K562 (cell line): ENCODE results near the gene TRABD. TPM values are rescaled to one million over a fixed set of nuclear protein-coding genes. Genes with fewer than 3 reads are reported as not detected.

Experiments
- BRD9 ChIP-seq: fragments of 450-650 bp; IDR thresholded peaks from 2 replicates; pipeline ENCODE4 v1.6.1; 2018; ENCODE audit warnings: low read depth; ENCODE audit not compliant: partially characterized antibody
- CREB1 ChIP-seq, 2 experiments: sonication (generic) in 1 of 2; formaldehyde crosslinking in 1 of 2; IDR thresholded peaks; 2 replicates each; pipeline versions ENCODE4 v1.6.1 to v1.8.0; 2012 to 2022; ENCODE audit warnings: inconsistent platforms in 1 of 2, mild to moderate bottlenecking in 1 of 2, missing genetic modification reagents in 1 of 2, moderate library complexity in 1 of 2
- CXXC5 ChIP-seq: fragments of 250-450 bp; sonication (Bioruptor Pico); IDR thresholded peaks from 2 replicates; pipeline ENCODE4 v1.8.0; 2022; ENCODE audit warnings: inconsistent platforms, mild to moderate bottlenecking, moderate library complexity
- ERF ChIP-seq: fragments of 450-650 bp; formaldehyde crosslinking; IDR thresholded peaks from 2 replicates; pipeline ENCODE4 v1.4.0; 2020; ENCODE audit warnings: mild to moderate bottlenecking, mixed read lengths
- ETV6 ChIP-seq, 3 experiments: fragments of 150-350 bp in 1 of 3; sonication (generic) in 1 of 3; formaldehyde crosslinking in 1 of 3; IDR thresholded peaks; 2 replicates each; pipeline versions ENCODE4 v1.6.1 to v1.8.0; 2014 to 2022; ENCODE audit warnings: borderline replicate concordance in 2 of 3, low read depth in 2 of 3, antibody characterized with exemption in 1 of 3, low read length in 1 of 3, mild to moderate bottlenecking in 1 of 3, missing genetic modification reagents in 1 of 3
- HES1 ChIP-seq: fragments of 450-650 bp; IDR thresholded peaks from 2 replicates; pipeline ENCODE4 v1.6.1; 2016; ENCODE audit warnings: low read depth, mild to moderate bottlenecking, moderate library complexity
- HIVEP1 ChIP-seq: fragments of 250-450 bp; sonication (Bioruptor Pico); IDR thresholded peaks from 2 replicates; pipeline ENCODE4 v1.4.0; 2020; ENCODE audit warnings: mild to moderate bottlenecking
- LEF1 ChIP-seq: fragments of 450-650 bp; IDR thresholded peaks from 2 replicates; pipeline ENCODE4 v1.6.1; 2016; ENCODE audit warnings: mild to moderate bottlenecking
- MYC ChIP-seq, 2 experiments: fragments of 250-450 bp in 1 of 2; sonication (Bioruptor Pico) in 1 of 2; IDR thresholded peaks; 2 replicates each; pipeline versions ENCODE4 v1.5.1 to v1.6.1; 2012 to 2021; ENCODE audit warnings: low read depth in 2 of 2, borderline replicate concordance in 1 of 2, improper control_type of control experiment in 1 of 2, low read length in 1 of 2, mild to moderate bottlenecking in 1 of 2, moderate library complexity in 1 of 2
- NFIX ChIP-seq: fragments of 250-450 bp; sonication (Bioruptor Pico); IDR thresholded peaks from 2 replicates; pipeline ENCODE4 v1.4.0; 2020; ENCODE audit warnings: low read depth, mild to moderate bottlenecking, moderate library complexity
- PHF21A ChIP-seq: fragments of 450-650 bp; IDR thresholded peaks from 2 replicates; pipeline ENCODE4 v1.6.1; 2017; ENCODE audit warnings: low read depth, borderline replicate concordance
- POLR2H ChIP-seq: IDR thresholded peaks from 2 replicates; pipeline ENCODE4 v1.6.1; 2016; ENCODE audit warnings: missing genetic modification characterization, low read depth, mild to moderate bottlenecking, control low read depth, missing compliant biosample characterization, moderate library complexity
- PTBP1 ChIP-seq: fragments of 200-400 bp; formaldehyde crosslinking; IDR thresholded peaks from 2 replicates; pipeline ENCODE4 v1.6.1; 2017; ENCODE audit warnings: low read depth, low read length
- RCOR1 ChIP-seq, 2 experiments: IDR thresholded peaks; 2 replicates each; pipeline ENCODE4 v1.6.1; 2012; ENCODE audit warnings: low read depth in 2 of 2, low read length in 2 of 2, borderline replicate concordance in 1 of 2, improper control_type of control experiment in 1 of 2
- SMARCE1 ChIP-seq: fragments of 450-650 bp; IDR thresholded peaks from 2 replicates; pipeline ENCODE4 v1.7.1; 2016; ENCODE audit warnings: mild to moderate bottlenecking
- SNAPC5 ChIP-seq: fragments of 250-450 bp; sonication (Bioruptor Pico); IDR thresholded peaks from 2 replicates; pipeline ENCODE4 v1.8.0; 2021; ENCODE audit warnings: moderate library complexity, mild to moderate bottlenecking, inconsistent platforms
- SREBF1 ChIP-seq: fragments of 150-350 bp; IDR thresholded peaks from 2 replicates; pipeline ENCODE4 v1.6.1; 2014; ENCODE audit warnings: antibody characterized with exemption, low read depth, low read length, borderline replicate concordance
- TAL1 ChIP-seq: fragments of 450-650 bp; IDR thresholded peaks from 2 replicates; pipeline ENCODE4 v1.6.1; 2016; ENCODE audit warnings: mild to moderate bottlenecking
- ZNF274 ChIP-seq: IDR thresholded peaks from 2 replicates; pipeline ENCODE4 v1.6.1; 2011; ENCODE audit warnings: low read depth, mild to moderate bottlenecking, low read length, moderate library complexity, borderline replicate concordance
- ZNF347 ChIP-seq: fragments of 450-650 bp; formaldehyde crosslinking; IDR thresholded peaks from 2 replicates; pipeline ENCODE4 v1.4.0; 2020; ENCODE audit warnings: low read depth, mild to moderate bottlenecking, moderate library complexity
- polyA plus RNA-seq, 8 experiments: library from polyadenylated mRNA; depleted of rRNA in 4 of 8; stranded (reverse) in 5 of 8; unstranded in 3 of 8; fragments of >200 nt; fragmentation: Nextera tagmentation in 2 of 8; fragmentation: Illumina TruSeq in 1 of 8; extraction: Ambion mirVana in 2 of 8; extraction: Trizol in 1 of 8; gene quantifications; 2 replicates each; pipeline versions ENCODE4 v1.2.1 to v1.2.3, GENCODE V29; 2011 to 2014; ENCODE audit warnings: inconsistent platforms in 1 of 8, missing spikeins in 1 of 8
- total RNA-seq, 7 experiments: library from RNA; depleted of rRNA in 6 of 7; stranded (reverse); fragments of >200 nt in 6 of 7; fragmentation: Illumina TruSeq in 2 of 7; extraction: Trizol in 2 of 7; gene quantifications; 2 replicates each; pipeline versions ENCODE4 v1.2.1 to v1.2.3, GENCODE V29; 2011 to 2021; ENCODE audit warnings: low replicate concordance in 1 of 7
- TF ChIP-seq, protein P1 (sequence below): fragments of 450-650 bp; IDR thresholded peaks from 2 replicates; pipeline ENCODE4 v1.7.1; 2018; ENCODE audit warnings: mild to moderate bottlenecking, low read depth; ENCODE audit not compliant: partially characterized antibody

TRABD gene
- total and polyA plus RNA-seq, 9 of the 15 experiments (the other 6 are each of a cell fraction or from before 2014, with no cell fraction given): 0.08 to 62.9 (median 14.0) TPM

DNA sequence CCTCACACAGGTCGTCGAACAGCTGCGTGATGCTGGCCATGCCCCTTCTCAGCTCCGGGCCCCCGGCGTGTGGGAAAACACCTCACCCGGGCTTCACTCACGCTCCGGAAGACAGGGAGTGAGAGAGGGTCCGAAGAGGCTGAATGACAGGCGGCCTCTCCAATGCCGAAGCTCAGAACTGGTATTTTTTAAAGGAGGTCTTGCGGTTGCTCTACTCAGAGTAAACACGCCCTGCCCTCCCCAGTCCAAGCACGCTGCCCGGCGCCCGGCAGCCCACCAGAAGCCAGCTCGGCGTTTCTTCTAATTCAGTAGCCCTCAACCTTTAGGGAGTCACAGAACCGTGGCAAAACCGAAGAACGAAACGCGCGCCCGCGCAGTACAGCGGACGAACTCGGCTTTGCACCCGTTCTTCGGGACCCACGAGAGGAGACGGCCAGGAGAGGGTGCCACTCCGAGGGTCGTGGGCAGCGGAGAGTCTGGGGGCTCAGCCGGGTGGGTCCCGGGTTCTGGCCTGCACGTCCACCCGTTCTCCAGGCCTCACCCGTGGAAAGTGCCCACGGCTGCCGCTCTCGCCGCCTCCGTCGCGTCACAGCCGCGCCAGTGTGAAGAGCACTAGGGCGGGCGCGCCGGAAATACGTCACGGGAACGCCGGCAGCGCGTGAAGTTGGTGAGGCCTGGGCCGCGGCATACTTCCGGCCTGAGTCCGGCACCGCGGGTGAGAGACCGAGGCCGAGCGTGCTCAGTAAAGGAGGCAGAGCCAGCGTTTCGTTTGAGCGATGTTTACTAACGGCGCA is 58.9 kb downstream of the TRABD start, which contains the start of gene TUBGCP6 (continued):
- TF ChIP-seq HIVEP1 (no peak), SNAPC5 (CRISPR knock-in tag) (no peak), SREBF1 (no peak), ERF (CRISPR knock-in tag) (no peak), ZNF274 (no peak), PTBP1 (no peak), NFIX (CRISPR knock-in tag) (no peak), ZNF347 (CRISPR knock-in tag) (no peak), LEF1 (no peak), PHF21A (no peak), POLR2H (peak; percentile 55; the same call in 1 of the 2 replicates), SMARCE1 (no peak), TAL1 (no peak), HES1 (no peak), CREB1 (IDR thresholded peaks at IDR 0.05) (peak; percentile 98), CREB1 (CRISPR knock-in tag; IDR thresholded peaks at IDR 0.05) (peak; percentile 100), MYC (IDR thresholded peaks at IDR 0.05; ENCODE audit: low read depth, low read length) (peak; percentile 84), MYC (CRISPR knock-in tag; IDR thresholded peaks at IDR 0.05; ENCODE audit: borderline replicate concordance, low read depth) (no peak), ETV6 (IDR thresholded peaks at IDR 0.05; ENCODE audit: borderline replicate concordance in 1 of 2, low read depth in 2 of 2, low read length in 1 of 2) (no peak), ETV6 (CRISPR knock-in tag; IDR thresholded peaks at IDR 0.05; ENCODE audit: borderline replicate concordance) (no peak), RCOR1 (IDR thresholded peaks at IDR 0.05; ENCODE audit: borderline replicate concordance in 1 of 2, low read depth in 2 of 2, low read length in 2 of 2) (no peak), BRD9 (no peak), CXXC5 (CRISPR knock-in tag) (peak; percentile 95)
- TF ChIP-seq, protein P1, sequence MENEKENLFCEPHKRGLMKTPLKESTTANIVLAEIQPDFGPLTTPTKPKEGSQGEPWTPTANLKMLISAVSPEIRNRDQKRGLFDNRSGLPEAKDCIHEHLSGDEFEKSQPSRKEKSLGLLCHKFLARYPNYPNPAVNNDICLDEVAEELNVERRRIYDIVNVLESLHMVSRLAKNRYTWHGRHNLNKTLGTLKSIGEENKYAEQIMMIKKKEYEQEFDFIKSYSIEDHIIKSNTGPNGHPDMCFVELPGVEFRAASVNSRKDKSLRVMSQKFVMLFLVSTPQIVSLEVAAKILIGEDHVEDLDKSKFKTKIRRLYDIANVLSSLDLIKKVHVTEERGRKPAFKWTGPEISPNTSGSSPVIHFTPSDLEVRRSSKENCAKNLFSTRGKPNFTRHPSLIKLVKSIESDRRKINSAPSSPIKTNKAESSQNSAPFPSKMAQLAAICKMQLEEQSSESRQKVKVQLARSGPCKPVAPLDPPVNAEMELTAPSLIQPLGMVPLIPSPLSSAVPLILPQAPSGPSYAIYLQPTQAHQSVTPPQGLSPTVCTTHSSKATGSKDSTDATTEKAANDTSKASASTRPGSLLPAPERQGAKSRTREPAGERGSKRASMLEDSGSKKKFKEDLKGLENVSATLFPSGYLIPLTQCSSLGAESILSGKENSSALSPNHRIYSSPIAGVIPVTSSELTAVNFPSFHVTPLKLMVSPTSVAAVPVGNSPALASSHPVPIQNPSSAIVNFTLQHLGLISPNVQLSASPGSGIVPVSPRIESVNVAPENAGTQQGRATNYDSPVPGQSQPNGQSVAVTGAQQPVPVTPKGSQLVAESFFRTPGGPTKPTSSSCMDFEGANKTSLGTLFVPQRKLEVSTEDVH: peak; percentile 91
